IPS-18a (cell line): ENCODE data around the gene PFN1.

Source experiments
- H3K27ac ChIP-seq: one replicate; pipeline ENCODE4 v1.5.1; 2013; ENCODE audit warnings: low read length
- H3K27me3 ChIP-seq: one replicate; pipeline ENCODE4 v1.6.1; 2013; ENCODE audit warnings: mild to moderate bottlenecking, low read length; ENCODE audit not compliant: control insufficient read depth, insufficient read depth
- H3K36me3 ChIP-seq: one replicate; pipeline ENCODE4 v1.6.1; 2013; ENCODE audit warnings: low read depth, low read length; ENCODE audit not compliant: control insufficient read depth
- H3K4me1 ChIP-seq: one replicate; pipeline ENCODE4 v1.6.1; 2013; ENCODE audit warnings: low read depth, low read length; ENCODE audit not compliant: control insufficient read depth
- H3K4me3 ChIP-seq: one replicate; pipeline ENCODE4 v1.5.1; 2013; ENCODE audit warnings: low read length
- H3K9ac ChIP-seq: one replicate; pipeline ENCODE4 v1.6.1; 2013; ENCODE audit warnings: mild to moderate bottlenecking, low read length, moderate library complexity
- H3K9me3 ChIP-seq: one replicate; pipeline ENCODE4 v1.6.1; 2013; ENCODE audit warnings: low read depth, low read length; ENCODE audit not compliant: control insufficient read depth

The PFN1 gene

DNA sequence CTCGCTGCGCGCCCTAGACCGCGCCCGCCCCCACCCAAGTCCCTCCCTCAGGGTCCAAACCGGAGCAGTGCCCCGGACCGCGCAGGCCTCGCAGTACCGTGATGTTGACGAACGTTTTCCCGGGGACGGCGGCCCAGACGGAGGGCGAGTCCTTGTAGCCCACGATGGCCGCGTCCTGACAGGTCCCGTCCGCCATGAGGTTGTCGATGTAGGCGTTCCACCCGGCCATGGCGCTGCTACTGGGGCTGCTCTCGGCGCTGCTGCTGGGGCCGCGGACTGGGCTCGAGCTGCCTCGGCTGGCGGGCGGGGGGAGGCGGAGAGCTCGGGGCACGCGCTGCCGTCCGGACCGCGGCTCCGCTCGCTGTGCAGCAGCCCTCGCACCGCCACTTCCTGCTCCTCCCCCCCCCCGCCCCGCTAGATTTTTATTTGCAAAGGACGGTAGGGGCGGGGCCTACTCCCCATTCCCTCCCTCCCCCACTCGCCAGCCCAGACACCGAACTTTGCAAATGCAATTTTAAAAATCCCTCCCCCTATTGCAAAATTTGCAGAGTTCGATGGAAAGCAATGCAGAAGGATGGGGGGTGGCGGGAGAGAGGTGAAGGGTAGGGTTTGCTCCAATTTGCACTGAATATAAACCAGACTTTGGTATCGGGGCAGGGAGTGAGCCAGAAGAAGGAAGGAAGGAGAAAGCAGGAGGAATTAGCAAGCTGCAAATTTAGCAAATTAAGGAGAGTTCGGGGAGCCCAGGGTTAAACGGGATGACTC, at the start of gene PFN1:
TSS of gene PFN1 (minus strand) at position 365 of the 765 bp plus-strand sequence. CDS start at position 229, 136 bp downstream.
- H3K4me3 ChIP-seq = peak within 1 kb of the TSS; percentile 75
- peaks cover 23% of the 10 kb centered on the region for H3K4me1 ChIP-seq
- H3K9me3 ChIP-seq = no peaks in the 10 kb centered on the region
- H3K9ac ChIP-seq = peak within 1 kb of the TSS; percentile 88
- H3K36me3 ChIP-seq = peaks cover 33% of the 10 kb centered on the region
- H3K27ac ChIP-seq = peak within 1 kb of the TSS; percentile 68
- H3K27me3 ChIP-seq = no peaks in the 10 kb centered on the region

DNA sequence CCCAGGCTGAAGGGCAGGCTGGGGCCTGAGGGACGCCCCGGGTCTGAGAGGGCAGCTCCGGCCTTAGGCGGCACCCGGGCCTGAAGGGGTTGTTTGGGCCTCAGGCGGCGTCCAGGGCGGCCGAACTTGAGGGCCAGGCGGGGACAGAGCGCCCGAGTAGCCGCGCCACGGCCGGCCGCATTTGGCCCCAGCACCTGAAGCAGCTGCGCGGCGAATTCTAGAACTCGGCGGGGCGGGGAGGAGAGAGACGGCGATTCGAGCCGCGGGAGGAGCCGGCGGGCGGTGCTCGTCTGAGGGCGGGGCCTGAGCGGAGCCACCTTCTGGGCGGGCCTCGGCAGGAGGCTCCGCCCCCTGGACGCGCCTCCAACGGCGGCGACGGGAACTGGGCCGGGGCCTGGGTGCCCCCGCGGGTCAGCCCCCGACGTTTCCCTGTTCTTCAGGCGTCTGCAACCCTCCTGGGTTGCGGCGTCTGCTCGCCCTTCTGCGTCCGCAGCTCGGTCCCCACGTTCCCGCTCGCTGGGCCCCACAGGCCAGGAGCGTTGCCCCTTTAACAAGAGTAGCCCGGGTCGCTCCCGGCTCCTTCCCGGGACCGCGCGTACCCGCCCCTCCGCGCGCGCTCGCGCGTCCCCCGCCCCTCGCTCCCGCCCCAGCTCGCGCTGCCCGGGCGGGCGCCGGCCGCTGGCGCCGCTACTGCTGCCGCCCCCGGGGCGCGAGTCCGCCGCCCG, 49.1 kb upstream of the PFN1 start, which contains the start of the genes INCA1 and KIF1C:
TSS of gene INCA1 (minus strand) at position 221 of the 725 bp plus-strand sequence. CDS start 3,085 bp downstream, outside the sequence.
TSS of gene KIF1C (plus strand) at position 649 of the 725 bp plus-strand sequence. CDS start 2,297 bp downstream, outside the sequence.
- peak within 1 kb of the TSS; percentile 87 for H3K4me3 ChIP-seq
- peak within 1 kb of the TSS; percentile 68 for H3K9ac ChIP-seq
- H3K27ac ChIP-seq = no peak within 1 kb of the TSS
- H3K36me3 ChIP-seq = peaks cover 15% of the 10 kb centered on the region
- H3K27me3 ChIP-seq = peaks cover 18% of the 10 kb centered on the region
- H3K4me1 ChIP-seq = peaks cover 16% of the 10 kb centered on the region
- H3K9me3 ChIP-seq = no peaks in the 10 kb centered on the region

DNA sequence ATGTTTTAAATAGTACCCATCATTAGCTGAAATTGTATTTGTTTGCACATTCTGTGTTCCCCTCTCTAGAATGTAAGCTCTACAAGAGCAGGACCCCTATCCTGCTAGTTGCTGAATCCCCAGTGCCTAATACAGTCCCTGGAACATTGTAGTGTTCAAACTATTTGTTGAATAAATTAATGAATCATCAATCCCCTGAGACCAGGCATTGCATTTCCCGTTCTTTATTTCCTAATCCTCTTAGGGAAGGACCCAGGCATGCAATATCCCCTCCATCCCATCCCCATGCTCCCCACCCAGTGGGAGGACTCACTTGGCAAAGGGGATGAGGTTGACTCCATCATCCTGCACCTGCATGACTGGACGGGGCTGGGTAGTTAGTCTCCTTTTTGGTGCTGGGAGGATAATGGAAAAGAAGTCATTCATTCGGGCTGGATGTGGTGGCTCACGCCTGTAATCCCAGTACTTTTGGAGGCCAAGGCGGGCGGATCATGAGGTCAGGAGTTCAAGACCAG, 45.8 kb upstream of the PFN1 start:
- Histone ChIP-seq H3K4me1 (peaks cover 6% of the 10 kb centered on the region), H3K36me3 (no peaks in the 10 kb centered on the region), H3K9ac (no peak overlapping the region), H3K27me3 (peaks cover 24% of the 10 kb centered on the region), H3K9me3 (no peaks in the 10 kb centered on the region), H3K4me3 (no peak overlapping the region), H3K27ac (no peak overlapping the region)

DNA sequence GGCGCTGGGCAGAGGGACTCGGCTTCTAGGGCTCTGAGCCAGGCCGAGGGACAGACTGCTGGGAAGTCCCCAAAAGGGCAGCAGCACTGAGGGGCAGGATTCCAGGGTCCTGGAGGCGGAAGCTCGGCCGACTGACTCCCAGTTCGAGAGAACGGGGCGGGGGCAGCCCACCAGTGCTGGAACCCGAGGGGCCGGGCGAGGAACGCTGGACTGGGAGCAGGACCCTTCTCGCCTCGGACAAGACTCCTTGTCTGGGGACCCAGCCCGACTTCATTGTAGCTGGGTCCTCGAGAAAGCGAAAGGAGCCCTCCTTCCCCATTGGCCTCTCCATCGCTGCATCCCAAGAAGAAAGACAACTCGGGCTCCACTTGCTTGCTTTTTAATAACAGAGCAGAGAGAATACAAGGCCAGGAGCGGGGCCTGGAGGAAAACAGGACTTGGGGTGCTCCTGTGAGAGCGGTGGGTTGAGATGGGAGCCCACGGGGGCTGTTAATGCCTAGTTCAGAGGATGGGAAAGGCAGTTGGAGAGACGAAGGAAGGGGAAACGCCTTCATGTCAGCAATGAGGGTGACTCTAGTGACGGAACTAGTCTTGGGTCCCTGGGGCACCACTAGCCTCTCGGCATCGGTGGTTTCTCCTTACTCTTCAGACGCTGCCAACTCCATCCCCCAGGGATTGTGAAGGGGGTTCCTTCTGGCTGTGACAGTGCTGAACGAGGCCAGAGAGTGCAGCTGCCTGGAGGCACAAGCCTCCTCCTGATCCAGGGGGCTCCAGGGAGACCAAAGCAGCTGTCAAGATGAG, 39.6 kb upstream of the PFN1 start:
- Histone ChIP-seq H3K27ac (no peak overlapping the region), H3K27me3 (peaks cover 30% of the 10 kb centered on the region), H3K9ac (no peak overlapping the region), H3K4me3 (peak overlapping the region; percentile 64), H3K36me3 (no peaks in the 10 kb centered on the region), H3K9me3 (no peaks in the 10 kb centered on the region), H3K4me1 (peaks cover 6% of the 10 kb centered on the region)

DNA sequence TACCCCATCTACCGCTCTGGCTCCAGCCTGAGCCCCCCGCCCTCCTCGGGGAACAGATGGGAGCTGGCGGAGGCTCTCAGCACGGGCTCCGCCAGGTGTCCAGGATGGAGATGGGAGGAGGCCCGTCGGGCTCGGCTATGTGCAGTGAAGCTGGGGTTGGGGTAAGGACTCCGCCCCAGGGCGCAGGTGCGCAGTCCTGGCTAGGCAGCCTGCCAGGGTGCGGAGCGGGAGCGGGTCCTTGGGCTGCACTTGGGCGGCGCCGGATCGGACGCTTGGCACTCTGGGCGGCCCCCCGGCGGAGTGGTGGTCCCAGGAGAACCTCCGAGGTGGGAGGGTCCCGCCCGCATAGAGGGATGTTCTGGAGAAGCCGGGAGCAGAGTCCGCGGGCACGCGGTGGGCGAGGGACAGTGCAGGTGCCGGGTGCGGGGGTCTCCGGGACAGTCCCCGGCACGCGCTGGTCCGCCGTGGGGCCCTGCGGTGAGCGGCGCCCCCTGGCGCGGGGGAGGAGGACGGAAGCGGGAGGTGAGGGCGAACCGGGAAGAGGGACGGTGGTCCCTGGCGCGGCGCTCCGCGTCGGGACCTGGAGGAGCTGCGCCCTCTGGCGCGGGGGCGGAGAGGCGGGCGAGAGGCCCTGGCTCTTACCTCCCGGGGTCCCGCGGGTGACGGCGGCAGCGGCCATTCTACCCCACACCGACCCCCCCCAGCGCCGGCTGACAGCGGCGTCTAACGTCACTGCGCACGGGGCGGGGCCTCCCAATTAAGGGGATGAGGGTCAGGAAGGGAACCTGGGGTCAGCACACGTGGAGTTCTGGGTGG, 38.8 kb upstream of the PFN1 start, which contains the start of gene CAMTA2:
TSS of gene CAMTA2 (minus strand) at position 725 of the 816 bp plus-strand sequence. CDS start 1,453 bp downstream, outside the sequence.
- Histone ChIP-seq H3K27me3 (peaks cover 34% of the 10 kb centered on the region), H3K9ac (no peak within 1 kb of the TSS), H3K4me1 (peaks cover 6% of the 10 kb centered on the region), H3K4me3 (peak within 1 kb of the TSS; percentile 64), H3K36me3 (no peaks in the 10 kb centered on the region), H3K27ac (no peak within 1 kb of the TSS), H3K9me3 (no peaks in the 10 kb centered on the region)

DNA sequence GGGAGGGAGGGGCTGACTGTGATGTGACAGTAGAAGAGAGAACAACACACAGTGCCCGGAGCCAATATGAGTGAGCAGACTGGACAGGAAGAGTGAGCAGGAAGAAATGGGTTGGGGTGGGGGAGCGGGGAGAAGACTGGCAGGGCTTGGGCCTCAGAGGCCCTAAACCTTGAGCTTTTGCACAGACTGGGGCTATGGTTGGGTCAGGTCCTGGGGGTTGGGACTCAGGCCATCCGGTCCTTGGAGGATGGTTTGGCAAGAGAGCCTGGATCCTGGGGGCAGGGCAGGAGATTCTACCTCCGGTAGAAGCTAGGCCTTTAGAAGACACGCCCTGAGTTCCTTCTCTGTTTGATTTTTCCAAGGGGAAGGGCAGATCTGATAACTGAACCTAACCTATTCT, 38.1 kb upstream of the PFN1 start:
- Histone ChIP-seq H3K4me3 (peak overlapping the region; percentile 64), H3K27me3 (peaks cover 34% of the 10 kb centered on the region), H3K9ac (no peak overlapping the region), H3K36me3 (no peaks in the 10 kb centered on the region), H3K9me3 (no peaks in the 10 kb centered on the region), H3K27ac (no peak overlapping the region), H3K4me1 (peaks cover 6% of the 10 kb centered on the region)

DNA sequence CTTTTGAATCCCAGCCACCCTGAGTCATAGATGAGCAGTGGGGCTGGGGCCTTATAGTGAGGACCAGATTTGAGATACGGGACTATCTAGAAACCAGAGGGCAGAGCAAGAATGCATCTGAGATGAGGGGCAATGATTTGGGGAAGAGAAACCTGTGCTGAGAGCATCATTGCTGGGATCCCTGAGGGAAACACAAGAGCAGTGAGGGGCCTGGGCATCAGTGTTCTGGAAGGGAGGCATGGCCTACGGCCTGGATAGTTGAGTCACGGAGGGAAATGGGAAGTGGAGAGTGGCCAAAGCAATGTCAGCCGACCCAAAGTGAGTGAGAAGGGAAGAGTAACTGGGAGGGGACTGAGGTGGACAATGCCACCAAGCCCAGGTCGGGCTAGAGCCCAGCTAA, 34.0 kb upstream of the PFN1 start:
- Histone ChIP-seq H3K27me3 (peaks cover 33% of the 10 kb centered on the region), H3K9me3 (no peaks in the 10 kb centered on the region), H3K4me3 (no peak overlapping the region), H3K27ac (no peak overlapping the region), H3K9ac (no peak overlapping the region), H3K4me1 (peaks cover 4% of the 10 kb centered on the region), H3K36me3 (no peaks in the 10 kb centered on the region)

DNA sequence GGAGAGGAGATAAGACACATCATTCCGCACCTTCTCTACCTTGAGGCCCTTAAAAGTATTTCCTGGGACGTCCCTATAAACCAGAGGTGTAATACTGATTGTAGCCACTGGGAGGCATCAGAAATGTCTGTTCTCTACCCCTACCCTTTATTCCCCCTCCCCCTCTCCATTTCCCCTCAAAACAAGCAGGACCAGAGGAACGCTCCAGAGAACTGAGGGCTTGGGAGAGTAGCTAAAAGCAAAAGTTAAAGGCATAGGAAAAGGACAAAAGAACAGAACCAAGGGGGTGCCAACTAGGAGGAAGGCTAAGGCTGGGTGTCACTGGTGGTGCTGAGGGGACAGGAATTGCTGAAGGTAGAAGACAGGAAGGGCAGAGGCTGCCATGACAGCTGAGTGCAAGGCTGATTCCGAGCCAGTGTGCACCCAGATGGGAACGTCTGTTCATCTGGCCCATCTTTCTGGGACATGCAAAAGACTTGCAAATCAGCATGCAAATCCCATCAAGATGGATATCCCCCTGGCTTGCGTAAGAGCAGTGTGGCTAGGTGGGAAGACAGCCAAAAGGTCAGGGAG, 32.4 kb upstream of the PFN1 start:
- Histone ChIP-seq H3K4me1 (peaks cover 4% of the 10 kb centered on the region), H3K36me3 (no peaks in the 10 kb centered on the region), H3K27me3 (peaks cover 38% of the 10 kb centered on the region), H3K9me3 (no peaks in the 10 kb centered on the region), H3K27ac (no peak overlapping the region), H3K9ac (no peak overlapping the region), H3K4me3 (no peak overlapping the region)

DNA sequence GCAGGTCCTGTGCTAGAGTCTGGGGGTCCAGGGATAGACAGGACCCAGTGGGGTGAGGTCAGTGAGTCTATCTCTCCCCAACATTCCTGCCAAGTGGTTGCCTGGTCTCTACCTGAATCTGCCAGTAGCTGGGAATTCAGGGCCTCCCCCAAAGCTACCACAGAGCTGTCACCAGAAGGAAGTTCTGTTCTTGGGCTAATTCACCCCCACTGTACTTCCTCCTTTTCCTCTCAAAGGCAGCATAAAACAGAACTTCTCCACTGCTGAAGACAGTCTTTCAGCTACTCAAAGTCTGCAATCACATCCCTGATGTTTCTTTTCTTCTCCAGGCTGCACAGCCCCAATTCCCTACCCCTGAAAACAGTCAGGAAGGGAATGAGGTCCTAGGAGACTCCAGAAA, 30.4 kb upstream of the PFN1 start:
- H3K9me3 ChIP-seq = no peaks in the 10 kb centered on the region
- no peak overlapping the region for H3K27ac ChIP-seq
- no peaks in the 10 kb centered on the region for H3K36me3 ChIP-seq
- H3K9ac ChIP-seq = no peak overlapping the region
- H3K27me3 ChIP-seq = peaks cover 55% of the 10 kb centered on the region
- no peak overlapping the region for H3K4me3 ChIP-seq
- H3K4me1 ChIP-seq = peaks cover 4% of the 10 kb centered on the region

DNA sequence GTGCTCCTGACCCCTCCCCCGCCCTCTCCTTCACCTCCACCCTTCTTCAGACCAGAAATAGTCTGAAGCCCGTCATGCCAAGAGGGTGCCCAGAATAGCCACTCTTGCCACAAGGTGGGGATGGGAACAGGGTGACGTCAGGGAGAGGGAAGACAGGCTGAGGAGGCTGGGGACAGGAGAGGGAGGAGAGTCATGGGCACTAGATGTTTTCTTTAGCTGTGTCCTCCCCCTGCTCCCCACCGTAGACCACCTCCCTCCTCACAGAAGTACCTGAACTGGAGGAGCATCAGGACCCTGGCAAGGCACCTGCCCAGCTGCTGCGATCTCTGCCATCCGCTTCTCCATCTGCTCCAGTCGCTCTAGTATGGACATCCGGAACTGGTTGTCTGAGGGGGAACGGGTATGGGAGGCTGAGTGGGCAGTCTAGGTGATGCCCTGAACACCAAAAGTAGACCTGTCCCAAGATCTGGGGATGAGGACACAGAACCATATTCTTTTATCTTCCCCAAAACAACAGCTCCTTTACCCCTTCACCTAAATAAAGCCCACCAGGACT, 25.9 kb upstream of the PFN1 start:
- Histone ChIP-seq H3K27me3 (peaks cover 71% of the 10 kb centered on the region), H3K27ac (no peak overlapping the region), H3K9me3 (no peaks in the 10 kb centered on the region), H3K36me3 (peaks cover 4% of the 10 kb centered on the region), H3K9ac (no peak overlapping the region), H3K4me3 (no peak overlapping the region), H3K4me1 (peaks cover 10% of the 10 kb centered on the region)
